ENCODE results near the gene TBX10. TPM values are rescaled to one million over a fixed set of nuclear protein-coding genes. Genes with fewer than 3 reads are reported as not detected.

The TBX10 gene
- total RNA-seq, 1 donor from 2014 or later = not detected

GRCh38 chr11:67675058-67675747 is 35.6 kb upstream of the TBX10 start:
- no peak for TF ChIP-seq CTCF (IDR thresholded peaks at IDR 0.05; ENCODE audit: unreplicated experiment)
- H3K27ac Mint-ChIP-seq = peak overlapping the region; percentile 88
- peaks cover 3% of the 10 kb centered on the region for H3K27me3 Mint-ChIP-seq
- H3K4me3 Mint-ChIP-seq (ENCODE audit: low read depth) = no peak overlapping the region
- H3K36me3 Mint-ChIP-seq (ENCODE audit: insufficient read depth) = no peaks in the 10 kb centered on the region
- H3K4me1 Mint-ChIP-seq (ENCODE audit: low read depth) = peaks cover 16% of the 10 kb centered on the region
- DNase-seq (ENCODE audit: low spot score, unreplicated experiment) = no peak
- H3K9me3 Mint-ChIP-seq (ENCODE audit: low read depth) = peaks cover 6% of the 10 kb centered on the region

GRCh38 chr11:67674442-67674871 is 34.9 kb upstream of the TBX10 start, which contains the start of gene ALDH3B2:
Gene ALDH3B2 (minus strand): TSS chr11:67674623. CDS start chr11:67666935, 7,688 bp downstream.
- no peak for DNase-seq (ENCODE audit: low spot score, unreplicated experiment)
- H3K9me3 Mint-ChIP-seq (ENCODE audit: low read depth) = peaks cover 6% of the 10 kb centered on the region
- H3K27me3 Mint-ChIP-seq = peaks cover 3% of the 10 kb centered on the region
- no peaks in the 10 kb centered on the region for H3K36me3 Mint-ChIP-seq (ENCODE audit: insufficient read depth)
- TF ChIP-seq CTCF (IDR thresholded peaks at IDR 0.05; ENCODE audit: unreplicated experiment) = no peak
- peaks cover 16% of the 10 kb centered on the region for H3K4me1 Mint-ChIP-seq (ENCODE audit: low read depth)
- peak within 1 kb of the TSS; percentile 88 for H3K27ac Mint-ChIP-seq
- peak within 1 kb of the TSS; percentile 19 for H3K4me3 Mint-ChIP-seq (ENCODE audit: low read depth)

GRCh38 chr11:67673902-67674301 is 34.3 kb upstream of the TBX10 start:
- Mint-ChIP-seq H3K27me3 (peaks cover 3% of the 10 kb centered on the region), H3K36me3 (ENCODE audit: insufficient read depth) (no peaks in the 10 kb centered on the region), H3K4me1 (ENCODE audit: low read depth) (peaks cover 16% of the 10 kb centered on the region), H3K27ac (peak overlapping the region; percentile 76), H3K4me3 (ENCODE audit: low read depth) (no peak overlapping the region), H3K9me3 (ENCODE audit: low read depth) (peaks cover 6% of the 10 kb centered on the region)
- DNase-seq (ENCODE audit: low spot score, unreplicated experiment) = no peak
- TF ChIP-seq CTCF (IDR thresholded peaks at IDR 0.05; ENCODE audit: unreplicated experiment) = no peak

- DNase-seq (ENCODE audit: low spot score, unreplicated experiment) = no peak
- no peak for TF ChIP-seq CTCF (IDR thresholded peaks at IDR 0.05; ENCODE audit: unreplicated experiment)
- H3K27me3 Mint-ChIP-seq = peaks cover 3% of the 10 kb centered on the region
- peaks cover 16% of the 10 kb centered on the region for H3K4me1 Mint-ChIP-seq (ENCODE audit: low read depth)
- peak overlapping the region; percentile 38 for H3K27ac Mint-ChIP-seq
- H3K4me3 Mint-ChIP-seq (ENCODE audit: low read depth) = no peak overlapping the region
- H3K9me3 Mint-ChIP-seq (ENCODE audit: low read depth) = peaks cover 6% of the 10 kb centered on the region
- H3K36me3 Mint-ChIP-seq (ENCODE audit: insufficient read depth) = no peaks in the 10 kb centered on the region
Measured at GRCh38 chr11:67673358-67673757, 33.8 kb upstream of the TBX10 start.

GRCh38 chr11:67671211-67671520 is 31.6 kb upstream of the TBX10 start:
- no peak for DNase-seq (ENCODE audit: low spot score, unreplicated experiment)
- Mint-ChIP-seq H3K4me3 (ENCODE audit: low read depth) (no peak overlapping the region), H3K4me1 (ENCODE audit: low read depth) (peaks cover 16% of the 10 kb centered on the region), H3K27me3 (no peaks in the 10 kb centered on the region), H3K9me3 (ENCODE audit: low read depth) (peaks cover under 1% of the 10 kb centered on the region), H3K27ac (no peak overlapping the region), H3K36me3 (ENCODE audit: insufficient read depth) (no peaks in the 10 kb centered on the region)
- TF ChIP-seq CTCF (IDR thresholded peaks at IDR 0.05; ENCODE audit: unreplicated experiment) = no peak
